ENCODE data around the gene SPEF1. TPM values are rescaled to one million over a fixed set of nuclear protein-coding genes. Genes with fewer than 3 reads are reported as not detected.

The SPEF1 gene
- total and polyA plus RNA-seq, 2 of the 13 experiments (the other 11 are each of a cell fraction or from before 2014, with no cell fraction given), result 0.11 to 0.27 TPM

GRCh38 chr20:3788685-3789155 is 7.5 kb upstream of the SPEF1 start:
- Histone ChIP-seq H3K4me2 (ENCODE audit: low read depth, low read length) (peak overlapping the region; percentile 65), H3K4me3 (replicated peaks in 1 of 3; ENCODE audit: insufficient read depth in 1 of 3, low read depth in 2 of 3, low read length in 3 of 3) (no peak overlapping the region), H3K9me3 (ENCODE audit: low read length) (no peaks in the 10 kb centered on the region), H3K27me3 (ENCODE audit: control insufficient read depth in 1 of 2, insufficient read depth in 2 of 2, low read length in 2 of 2) (peaks cover 0 to 18% of the 10 kb centered on the region in 2 experiments; a peak in 3 of 5 replicates), H4K20me1 (ENCODE audit: insufficient read depth, low read length) (peaks cover 5% of the 10 kb centered on the region; the same call in 1 of the 2 replicates), H3K4me1 (ENCODE audit: insufficient read depth, low read length) (peaks cover 61% of the 10 kb centered on the region), H3K36me3 (replicated peaks in 1 of 2; ENCODE audit: control insufficient read depth in 1 of 2, insufficient read depth in 2 of 2, low read length in 2 of 2) (no peaks in the 10 kb centered on the region), H2AFZ (ENCODE audit: low read length) (no peak overlapping the region), H3K79me2 (ENCODE audit: insufficient read depth, low read length) (peaks cover 9% of the 10 kb centered on the region), H3K9ac (ENCODE audit: insufficient read depth, low read depth, low read length) (no peak overlapping the region), H3K27ac (ENCODE audit: extremely low read length, insufficient read depth, low read length) (no peak overlapping the region)
- ChIA-PET CTCF (ENCODE audit: low intra/inter-chr PET ratio, low total read pairs) (interaction anchor here (0.8 to 4.6 kb wide), 3 partner anchors 30 to 297 kb away, joined by 3 to 119 read pairs (median 49); partner anchors contain the start of gene AP5S1), POLR2A (interaction anchor here (0.9 to 10.4 kb wide), 2 partner anchors 11 to 31 kb away, joined by 3 to 134 read pairs; partner anchors contain the start of gene AP5S1)
- in situ Hi-C loops (cut with HindIII; ENCODE audit: extremely low pct_ligation_motif_present, low pct_unique_long_range_greater_than_20kb), result loop anchor here (5.0 kb wide), 1 partner anchor 59 kb away; the partner anchor contains the start of gene MAVS
- intact Hi-C loops (cut with micrococcal nuclease; ENCODE audit: unreplicated experiment), result no loop called here
- WGBS (ENCODE audit: low lambda C conversion rate), result 11% methylated on average over 4 of the region's 4 CpGs
- DNase-seq (ENCODE audit: low spot score) (no peak), FAIRE-seq (no peak), ATAC-seq (no peak)
- no TSS peak for BruUV-seq (replicated peaks)
- TF ChIP-seq ATF7 (IDR thresholded peaks at IDR 0.05) (peak; percentile 33), ATF7 (CRISPR knock-in tag; IDR thresholded peaks at IDR 0.05) (no peak), ZNF180 (CRISPR knock-in tag; IDR thresholded peaks at IDR 0.05; ENCODE audit: borderline replicate concordance, low read depth) (no peak), GTF3A (CRISPR knock-in tag; conservative IDR thresholded peaks at IDR 0.05) (0 out of 2 replicates have a peak, but pooled peaks have one; percentile 52), NBN (conservative IDR thresholded peaks at IDR 0.05) (peak; percentile 95), NFYC (CRISPR knock-in tag; IDR thresholded peaks at IDR 0.05) (no peak), SIN3B (IDR thresholded peaks at IDR 0.05; ENCODE audit: low read length) (no peak), ZMYM4 (CRISPR knock-in tag; IDR thresholded peaks at IDR 0.05) (no peak), NONO (IDR thresholded peaks at IDR 0.05) (peak; percentile 96; the same call in 1 of the 2 replicates), NONO (CRISPR knock-in tag; conservative IDR thresholded peaks at IDR 0.05) (no peak), MTF2 (CRISPR knock-in tag; IDR thresholded peaks at IDR 0.05; ENCODE audit: borderline replicate concordance) (no peak), THAP9 (CRISPR knock-in tag; IDR thresholded peaks at IDR 0.05; ENCODE audit: borderline replicate concordance) (no peak), ATM (IDR thresholded peaks at IDR 0.05; ENCODE audit: borderline replicate concordance) (peak; percentile 34; the same call in 1 of the 2 replicates), ZNF550 (CRISPR knock-in tag; IDR thresholded peaks at IDR 0.05; ENCODE audit: borderline replicate concordance) (no peak), ZNF512 (CRISPR knock-in tag; IDR thresholded peaks at IDR 0.05) (peak; percentile 99), ARNT (IDR thresholded peaks at IDR 0.05) (peak; percentile 96; the same call in 1 of the 2 replicates), FOXK2 (IDR thresholded peaks at IDR 0.05) (peak; percentile 62; the same call in 1 of the 2 replicates), MTERF4 (CRISPR knock-in tag; IDR thresholded peaks at IDR 0.05) (no peak), DR1 (CRISPR knock-in tag; IDR thresholded peaks at IDR 0.05) (no peak), FOXA1 (IDR thresholded peaks at IDR 0.05) (peak; percentile 40; the same call in 1 of the 2 replicates), FOXA1 (CRISPR knock-in tag; IDR thresholded peaks at IDR 0.05) (no peak), FOXP1 (IDR thresholded peaks at IDR 0.05) (peak; percentile 64; the same call in 1 of the 2 replicates), FOXP1 (CRISPR knock-in tag; IDR thresholded peaks at IDR 0.05) (no peak), KDM4B (CRISPR knock-in tag; IDR thresholded peaks at IDR 0.05) (no peak)
